GM21528 (cell line): ENCODE data around the gene CCDC192.

ENCODE experiments used
- ATAC-seq: cut with Tn5 transposase; IDR thresholded peaks from one replicate; pipeline ENCODE4 v1.9.1; 2021; ENCODE audit warnings: mild to moderate bottlenecking, moderate library complexity; ENCODE audit not compliant: unreplicated experiment, low FRiP score

Gene CCDC192

GRCh38 chr5:127942246-127943060 is 239.3 kb downstream of the CCDC192 start:
- ATAC-seq = no peak

DNA sequence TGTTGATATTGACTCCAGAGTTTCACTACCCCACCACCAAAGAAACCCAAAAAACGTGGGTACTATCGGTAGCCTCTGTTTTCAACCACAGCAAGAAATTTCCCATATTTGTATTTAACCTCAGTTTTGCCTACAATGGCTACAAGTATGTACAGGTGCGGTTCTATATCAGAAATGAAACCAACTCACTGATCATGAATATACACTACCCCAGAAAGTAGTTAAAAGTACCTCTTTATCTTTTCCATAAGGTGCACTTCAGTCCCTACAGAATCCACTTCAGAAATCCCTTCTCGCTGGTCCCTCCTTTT is 239.8 kb downstream of the CCDC192 start:
- peak; percentile 86 for ATAC-seq

- no peak for ATAC-seq
Measured at GRCh38 chr5:127944125-127944524, 240.9 kb downstream of the CCDC192 start.

DNA sequence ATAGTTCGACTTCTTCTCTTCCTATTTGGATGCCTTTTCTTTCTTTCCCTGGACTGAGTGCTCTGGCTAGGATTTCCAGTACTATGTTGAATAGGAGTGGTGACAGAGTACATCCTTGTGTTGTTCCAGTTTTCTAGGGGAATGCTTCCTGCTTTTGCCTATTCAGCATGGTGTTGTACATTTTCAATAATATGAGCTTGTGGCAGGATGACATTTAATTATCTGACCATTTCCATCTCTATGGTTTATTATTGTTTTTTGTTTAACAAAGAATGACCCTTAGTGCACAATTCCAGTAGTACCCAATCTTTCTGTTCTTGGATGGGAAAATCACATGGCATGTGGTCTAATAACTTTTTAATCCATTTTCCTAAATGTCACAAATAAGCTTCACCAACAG is 244.8 kb downstream of the CCDC192 start:
- ATAC-seq = no peak

DNA sequence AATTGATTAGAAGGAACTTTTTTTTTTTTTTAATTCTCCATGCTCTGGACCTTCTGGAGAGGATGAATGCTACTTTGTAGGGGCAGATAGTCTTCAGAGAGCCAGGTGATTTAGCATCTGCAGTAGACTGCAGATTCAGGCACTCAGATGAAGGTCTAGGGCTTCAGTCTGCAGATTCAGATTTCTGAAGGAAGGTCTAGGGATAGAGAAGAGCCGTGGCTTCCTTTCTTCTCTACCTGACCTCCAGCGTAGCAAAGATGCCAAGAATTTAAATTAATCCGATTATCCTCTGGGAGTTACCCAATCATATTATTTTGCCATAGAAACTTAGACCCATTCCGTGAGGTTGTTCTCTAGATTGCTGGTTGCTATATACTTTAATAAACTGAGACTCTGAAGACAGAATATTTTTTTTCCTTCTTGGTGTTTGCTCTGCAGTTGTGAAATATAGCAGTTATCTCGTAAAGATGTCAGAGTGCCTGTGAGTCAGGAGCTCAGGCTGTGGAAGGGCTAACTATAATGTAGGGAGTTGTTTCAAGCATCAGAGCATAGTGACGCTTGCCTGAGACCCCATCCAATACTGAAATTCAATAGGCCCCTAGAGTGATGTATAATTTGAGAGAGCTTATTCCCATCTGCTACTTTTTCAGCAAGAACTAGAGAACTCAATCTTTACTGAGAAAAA is 247.7 kb downstream of the CCDC192 start:
- ATAC-seq = no peak

- ATAC-seq = no peak
Measured at GRCh38 chr5:127951791-127952190, 248.6 kb downstream of the CCDC192 start.

DNA sequence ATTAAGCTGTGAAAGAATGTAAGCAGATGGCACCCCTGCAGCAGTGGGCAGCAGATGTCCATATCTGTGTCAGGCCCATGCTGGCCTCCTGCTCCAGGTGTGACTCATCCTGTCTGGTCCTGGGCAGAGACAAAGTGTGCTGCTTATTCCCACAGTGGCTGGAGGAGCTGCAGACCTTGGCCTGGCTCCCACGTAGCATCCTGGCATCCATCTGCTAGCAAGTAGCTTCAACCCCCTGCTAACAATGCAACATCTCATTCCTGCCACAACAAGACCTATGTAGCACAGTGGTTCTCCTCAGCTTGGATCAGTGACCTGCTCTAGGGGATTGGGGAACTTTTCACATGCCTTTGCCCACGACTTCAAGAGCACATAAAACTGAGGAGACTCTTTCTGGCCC is 254.0 kb downstream of the CCDC192 start:
- ATAC-seq = no peak

DNA sequence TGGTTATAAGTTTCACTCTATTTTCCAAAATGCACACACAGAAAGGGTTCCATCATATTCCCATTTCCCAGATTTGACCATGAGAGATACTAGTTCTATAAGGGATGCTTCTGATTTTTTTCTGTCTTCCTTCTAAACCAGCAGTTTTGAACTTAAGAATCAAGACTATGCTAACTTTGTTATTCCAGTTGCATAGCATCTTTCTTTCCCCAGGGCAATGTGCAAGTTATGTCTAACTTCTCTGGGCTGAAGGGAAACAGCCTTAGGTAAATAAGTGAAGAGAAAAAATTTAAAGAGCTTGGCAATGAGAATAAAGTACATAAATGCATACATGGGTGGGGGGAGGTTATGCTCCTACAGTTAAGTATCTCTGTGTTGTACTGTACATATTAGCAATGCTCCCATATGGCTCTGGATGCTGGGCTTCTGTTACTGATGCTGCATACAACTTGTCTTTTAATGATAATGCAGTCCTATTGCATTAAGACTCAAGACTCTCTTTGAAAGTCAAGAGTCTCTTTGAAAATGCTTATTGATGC is 254.6 kb downstream of the CCDC192 start:
- ATAC-seq = no peak

DNA sequence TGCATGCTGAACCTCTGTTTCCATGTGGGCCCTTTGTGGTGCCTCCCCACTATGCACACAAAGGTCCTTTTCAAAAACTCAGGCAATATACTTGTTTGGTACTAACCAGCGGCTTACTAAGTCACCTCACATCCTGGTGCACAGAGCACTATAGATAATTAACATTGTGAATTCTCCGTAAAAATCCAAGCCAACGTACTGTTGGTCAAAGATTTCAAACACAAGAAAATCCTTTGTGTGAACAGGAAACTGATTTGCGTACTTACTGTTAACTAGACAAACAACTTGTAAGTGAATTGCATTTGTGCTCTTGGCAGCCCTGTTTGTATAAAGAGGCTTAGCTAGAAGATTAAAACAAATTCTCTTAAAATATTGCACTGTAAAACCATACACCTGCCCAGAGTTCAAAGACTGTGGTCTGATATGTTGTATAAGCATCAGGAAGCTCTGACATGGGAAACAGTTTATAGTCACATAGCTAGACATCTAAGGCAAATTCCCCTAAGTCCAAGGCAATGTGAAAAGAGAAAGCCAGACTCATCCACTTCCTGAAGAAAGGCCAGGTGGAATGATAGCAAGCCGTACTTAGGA is 255.3 kb downstream of the CCDC192 start:
- ATAC-seq = no peak

DNA sequence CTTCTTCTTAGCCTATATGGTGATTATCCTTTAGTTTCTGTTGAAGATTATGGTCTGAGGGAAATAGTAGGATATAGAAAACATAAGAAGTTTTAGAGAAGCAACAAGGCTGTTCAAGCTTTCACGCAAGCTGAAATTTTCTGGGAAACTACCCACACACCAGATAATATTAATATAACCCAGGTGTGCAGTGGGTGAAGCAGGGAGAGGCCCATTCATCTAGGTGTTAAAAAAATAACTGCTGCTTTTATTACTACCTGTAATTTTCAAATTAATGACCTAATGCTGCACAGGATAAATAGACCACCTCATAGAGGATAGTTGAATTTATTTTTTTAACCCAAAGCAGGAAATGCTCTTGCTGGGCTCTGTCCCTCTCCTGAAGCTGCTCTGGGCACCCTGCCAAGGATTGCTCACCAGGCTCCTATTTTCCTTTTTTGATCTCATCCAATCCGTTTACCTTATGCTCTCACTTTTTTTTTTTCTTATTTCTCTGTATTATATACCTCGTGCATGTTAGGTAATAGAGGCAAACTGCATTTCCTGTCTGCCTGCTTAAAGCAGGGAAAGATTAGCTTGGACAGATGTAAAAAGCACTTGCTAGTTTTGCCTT is 256.1 kb downstream of the CCDC192 start:
- ATAC-seq = no peak

GRCh38 chr5:127960270-127960691 is 257.1 kb downstream of the CCDC192 start:
- ATAC-seq = no peak

DNA sequence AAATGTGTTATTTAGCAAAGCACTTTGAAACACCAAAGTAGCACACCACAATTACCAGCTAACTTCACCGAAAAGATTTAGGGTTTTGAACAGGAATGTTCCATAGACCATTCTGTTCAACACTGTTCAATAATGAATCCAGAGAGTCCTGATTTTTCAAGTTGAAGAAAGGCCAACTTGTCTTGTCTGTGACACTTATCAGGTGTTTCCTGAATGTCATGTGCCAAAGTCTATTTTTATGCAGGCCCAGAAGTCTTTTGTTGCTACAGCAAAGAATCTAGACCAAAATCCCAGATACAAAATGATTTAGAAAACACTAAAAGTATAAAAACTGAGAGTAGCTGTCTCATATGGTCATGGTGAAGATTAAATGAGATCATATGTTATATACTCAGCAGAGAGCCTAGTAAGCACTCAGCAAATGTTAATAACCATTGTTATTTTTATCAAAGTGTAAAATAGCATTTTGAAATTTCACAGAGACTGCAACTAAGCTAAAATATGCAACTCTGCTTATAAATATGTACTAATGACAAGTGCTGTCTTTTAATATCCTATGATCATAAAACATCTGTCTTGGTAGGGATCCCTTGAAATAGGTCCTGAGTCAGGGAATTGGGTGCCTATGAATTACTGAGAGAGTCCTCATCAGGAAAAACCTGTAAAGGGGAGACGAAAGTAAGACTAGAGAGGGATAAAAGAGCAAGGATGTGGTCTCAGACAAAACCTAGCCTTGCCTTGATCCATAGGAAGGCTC is 258.0 kb downstream of the CCDC192 start:
- ATAC-seq = no peak

DNA sequence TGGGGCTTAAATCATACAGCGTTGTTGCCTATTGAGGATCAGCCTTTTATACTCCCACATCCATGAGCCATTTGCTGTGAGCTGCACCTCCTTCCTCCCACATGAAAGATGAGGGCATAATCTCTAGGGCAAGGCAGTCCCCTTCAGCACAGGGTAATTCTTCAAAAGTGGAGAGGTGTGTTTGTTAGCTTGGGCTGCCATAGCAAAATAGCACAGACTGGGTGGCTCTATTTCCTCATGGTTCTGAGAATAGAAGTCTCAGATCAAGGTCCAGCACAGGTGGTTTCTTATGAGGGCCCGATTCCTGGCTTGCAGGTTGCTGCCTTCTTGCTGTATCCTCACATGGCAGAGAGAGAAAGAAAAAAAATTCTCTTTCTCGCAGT is 258.6 kb downstream of the CCDC192 start:
- no peak for ATAC-seq

GRCh38 chr5:127962491-127962890 is 259.3 kb downstream of the CCDC192 start:
- ATAC-seq = no peak

- no peak for ATAC-seq
Measured at GRCh38 chr5:127963233-127963632, 260.0 kb downstream of the CCDC192 start.

DNA sequence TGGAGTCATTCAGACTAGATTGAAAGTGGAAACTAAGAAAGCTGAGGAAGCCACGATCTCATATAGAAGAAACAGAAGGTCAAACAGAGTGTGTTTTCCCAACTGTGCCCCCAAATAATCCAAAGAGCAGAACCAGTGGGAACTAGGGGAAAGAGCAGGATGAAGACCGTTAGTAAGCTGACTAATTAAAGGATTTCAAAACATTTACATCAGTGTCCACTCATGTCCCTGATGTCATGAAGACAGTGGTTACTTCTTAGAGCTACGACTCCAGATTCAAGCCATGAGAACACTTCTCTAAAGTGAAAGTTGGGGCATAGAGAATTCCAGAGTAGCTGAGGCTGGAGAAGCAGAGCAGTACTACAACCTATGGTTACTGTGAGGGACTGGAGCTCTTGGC is 260.7 kb downstream of the CCDC192 start:
- no peak for ATAC-seq

- no peak for ATAC-seq
Measured at GRCh38 chr5:127967323-127967982, 264.3 kb downstream of the CCDC192 start.

DNA sequence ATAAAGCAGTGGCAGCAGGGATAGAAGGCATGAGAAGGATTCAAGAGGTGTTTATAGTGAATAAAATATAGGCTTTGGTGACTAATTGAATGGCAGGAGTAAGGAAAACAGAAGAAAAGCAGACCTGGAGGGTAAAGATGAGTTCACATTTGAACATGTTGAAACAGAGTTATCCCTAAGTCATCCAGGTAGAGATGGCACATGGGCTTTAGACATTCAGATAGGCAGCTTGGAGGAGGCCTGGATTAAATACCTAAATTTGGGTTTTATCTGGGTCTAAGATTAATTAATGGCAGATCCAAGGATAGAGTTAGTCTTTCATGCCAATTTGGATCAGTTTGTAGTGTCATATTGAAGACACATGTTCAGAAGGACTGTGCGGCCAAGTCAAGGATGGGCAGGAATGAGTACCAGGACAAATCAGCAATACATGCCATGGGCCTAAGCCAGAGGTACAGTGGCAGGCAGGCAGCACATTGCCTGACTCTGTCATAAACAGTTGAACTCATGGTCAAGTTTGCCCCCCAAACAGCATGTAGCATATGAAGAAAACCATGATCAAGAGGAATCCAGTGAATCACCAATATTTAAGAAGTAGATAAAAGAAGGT is 264.9 kb downstream of the CCDC192 start:
- ATAC-seq = no peak

GRCh38 chr5:127969002-127969401 is 265.8 kb downstream of the CCDC192 start:
- no peak for ATAC-seq
